PC-3 (cell line): Measurements from ENCODE around the gene PFKFB3.

Experiments
- CTCF ChIP-seq: fragments of 300-600 bp; sonication (generic); conservative IDR thresholded peaks from 2 replicates; pipeline ENCODE4 v1.5.1; 2017; ENCODE audit warnings: antibody characterized with exemption, low read depth, mild to moderate bottlenecking, low read length
- EZH2 ChIP-seq: fragments of 300-600 bp; sonication (generic); IDR thresholded peaks from one replicate; pipeline ENCODE4 v1.6.1; 2017; ENCODE audit warnings: antibody characterized with exemption, mild to moderate bottlenecking, low read length; ENCODE audit not compliant: unreplicated experiment
- EZH2phosphoT487 ChIP-seq: fragments of 300-600 bp; sonication (generic); IDR thresholded peaks from 2 replicates; pipeline ENCODE4 v1.6.1; 2018; ENCODE audit warnings: mild to moderate bottlenecking, antibody characterized with exemption, low read length, borderline replicate concordance

GRCh38 chr10:6181249-6181648 lies 21.5 kb upstream of the PFKFB3 start:
- TF ChIP-seq CTCF (no peak), EZH2 (no peak), EZH2phosphoT487 (no peak)
